Brain microvascular endothelial cell (primary cell): ENCODE measurements around the gene MACROD2.

Experiments
- DNase-seq: peaks from one replicate; pipeline ENCODE4 v3.0.0-alpha.2; 2020
- H3K27ac ChIP-seq: fragments of 250-450 bp; sonication (Bioruptor Pico); 2 replicates; pipeline ENCODE4 v1.5.1; 2020; ENCODE audit warnings: mild to moderate bottlenecking, moderate library complexity
- H3K27me3 ChIP-seq: fragments of 250-450 bp; sonication (Bioruptor Pico); replicated peaks from 2 replicates; pipeline ENCODE4 v1.5.1; 2020; ENCODE audit warnings: mild to moderate bottlenecking
- H3K36me3 ChIP-seq: fragments of 250-450 bp; sonication (Bioruptor Pico); replicated peaks from 2 replicates; pipeline ENCODE4 v1.5.1; 2020; ENCODE audit warnings: mild to moderate bottlenecking
- H3K4me3 ChIP-seq: 2 replicates; pipeline ENCODE4 v1.5.1; 2011; ENCODE audit warnings: low read depth, mild to moderate bottlenecking, control low read depth, low read length, moderate library complexity
- in situ Hi-C: cut with HindIII; loops from 2 replicates; pipeline ENCODE4 v1.10.0; 2017; ENCODE audit warnings: low sequenced_read_pairs, low pct_ligation_motif_present
- TF ChIP-seq, protein P1 (sequence below): IDR thresholded peaks from 2 replicates; pipeline ENCODE4 v1.5.1; 2011; ENCODE audit warnings: low read depth, mild to moderate bottlenecking, moderate library complexity, low read length, control low read depth, inconsistent platforms; ENCODE audit errors: missing control alignments

MACROD2 gene

DNA sequence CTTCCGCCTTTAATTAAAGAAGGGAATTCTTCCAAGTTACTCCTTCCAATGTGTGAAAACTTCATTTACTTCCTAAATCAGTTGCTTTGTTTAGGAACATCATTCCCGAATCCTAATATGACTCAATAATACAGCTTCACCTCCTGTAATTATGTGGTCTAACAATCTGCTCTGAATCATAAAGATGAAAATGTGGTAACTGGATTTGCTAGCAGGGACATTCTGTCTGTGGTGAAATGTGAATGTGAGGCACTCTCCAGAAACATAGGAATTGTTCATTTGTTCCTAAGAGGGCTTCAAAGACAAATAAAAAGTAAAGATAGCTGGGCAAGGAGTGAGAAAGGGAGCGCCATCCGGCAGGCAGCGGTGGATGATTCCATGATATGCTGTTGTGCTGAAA lies 1899.8 kb downstream of the MACROD2 start:
- in situ Hi-C loops: no loop called here
- no peak for DNase-seq

DNA sequence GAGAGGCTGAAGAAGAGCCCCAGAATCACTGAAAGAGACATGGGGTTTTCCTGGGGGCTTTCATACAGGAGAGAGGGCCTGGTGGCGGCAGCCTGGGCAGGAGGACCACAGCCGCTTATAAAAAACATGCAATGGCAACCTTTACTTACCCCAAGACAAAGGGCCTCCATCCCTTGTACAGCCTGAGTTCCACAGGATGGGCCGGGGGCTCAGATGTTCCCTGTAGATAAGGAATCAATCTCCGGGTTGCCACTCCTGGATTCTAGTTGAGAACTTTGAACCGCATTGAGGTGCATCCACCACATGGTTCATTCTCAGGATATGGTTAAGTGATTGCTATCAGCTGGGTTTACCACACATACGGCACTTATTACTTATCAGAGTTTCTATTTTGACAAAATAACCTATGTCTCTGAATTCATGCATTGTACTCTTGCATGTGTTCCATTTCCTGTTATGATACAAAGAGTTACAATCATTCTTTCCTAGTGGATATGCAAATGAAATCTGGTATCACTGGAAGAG lies 1900.3 kb downstream of the MACROD2 start:
- Histone ChIP-seq H3K36me3 (no peaks in the 10 kb centered on the region), H3K27me3 (no peaks in the 10 kb centered on the region), H3K27ac (no peak overlapping the region), H3K4me3 (no peak overlapping the region)
- DNase-seq: no peak
- in situ Hi-C loops: no loop called here
- TF ChIP-seq, protein P1, sequence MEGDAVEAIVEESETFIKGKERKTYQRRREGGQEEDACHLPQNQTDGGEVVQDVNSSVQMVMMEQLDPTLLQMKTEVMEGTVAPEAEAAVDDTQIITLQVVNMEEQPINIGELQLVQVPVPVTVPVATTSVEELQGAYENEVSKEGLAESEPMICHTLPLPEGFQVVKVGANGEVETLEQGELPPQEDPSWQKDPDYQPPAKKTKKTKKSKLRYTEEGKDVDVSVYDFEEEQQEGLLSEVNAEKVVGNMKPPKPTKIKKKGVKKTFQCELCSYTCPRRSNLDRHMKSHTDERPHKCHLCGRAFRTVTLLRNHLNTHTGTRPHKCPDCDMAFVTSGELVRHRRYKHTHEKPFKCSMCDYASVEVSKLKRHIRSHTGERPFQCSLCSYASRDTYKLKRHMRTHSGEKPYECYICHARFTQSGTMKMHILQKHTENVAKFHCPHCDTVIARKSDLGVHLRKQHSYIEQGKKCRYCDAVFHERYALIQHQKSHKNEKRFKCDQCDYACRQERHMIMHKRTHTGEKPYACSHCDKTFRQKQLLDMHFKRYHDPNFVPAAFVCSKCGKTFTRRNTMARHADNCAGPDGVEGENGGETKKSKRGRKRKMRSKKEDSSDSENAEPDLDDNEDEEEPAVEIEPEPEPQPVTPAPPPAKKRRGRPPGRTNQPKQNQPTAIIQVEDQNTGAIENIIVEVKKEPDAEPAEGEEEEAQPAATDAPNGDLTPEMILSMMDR: no peak

More for the DNA sequence above, 1899.8 kb downstream of the MACROD2 start:
- no peaks in the 10 kb centered on the region for H3K27me3 ChIP-seq
- no peak overlapping the region for H3K4me3 ChIP-seq
- H3K27ac ChIP-seq: no peak overlapping the region
- TF ChIP-seq, protein P1: no peak
- H3K36me3 ChIP-seq: no peaks in the 10 kb centered on the region

DNA sequence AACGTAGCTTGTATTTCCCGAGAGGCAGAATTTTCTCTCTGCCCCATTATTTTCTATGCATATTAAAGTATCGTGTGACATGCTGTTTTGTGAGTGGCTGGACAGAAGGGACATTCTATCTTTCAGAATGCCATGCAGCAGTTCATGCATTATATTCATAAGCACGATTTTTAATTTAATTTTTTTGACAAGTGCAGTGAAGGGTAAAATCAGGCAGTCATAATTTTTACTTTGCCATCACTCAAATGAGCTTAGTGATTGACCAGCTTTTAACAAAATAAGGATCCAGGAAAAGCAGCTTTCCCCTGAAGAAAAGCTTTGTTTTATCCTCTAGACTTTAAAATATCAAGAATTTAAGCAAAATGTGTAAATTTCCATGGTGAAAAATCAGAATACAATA lies 1904.7 kb downstream of the MACROD2 start:
- no peak overlapping the region for H3K4me3 ChIP-seq
- H3K27me3 ChIP-seq: no peaks in the 10 kb centered on the region
- no peak overlapping the region for H3K27ac ChIP-seq
- in situ Hi-C loops: no loop called here
- no peak for DNase-seq
- TF ChIP-seq, protein P1: no peak
- H3K36me3 ChIP-seq: no peaks in the 10 kb centered on the region

DNA sequence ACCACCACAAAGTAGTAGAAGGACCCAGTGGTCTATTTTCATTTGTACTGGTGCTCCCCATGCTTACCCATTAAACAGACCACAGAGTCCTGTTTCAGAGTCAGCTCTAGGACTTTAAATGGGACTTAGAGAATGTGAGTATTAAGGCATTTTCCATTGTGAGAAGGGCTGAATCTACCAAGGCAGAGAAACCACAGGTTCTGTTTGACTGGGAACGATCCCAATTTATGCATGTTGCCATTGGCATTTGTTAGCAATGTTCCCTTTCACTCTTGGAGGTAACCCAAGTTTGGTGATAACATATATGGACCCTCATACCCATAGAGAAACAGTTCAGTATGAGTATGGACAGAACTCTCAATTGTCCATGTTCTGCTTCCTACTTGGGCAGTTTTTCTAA lies 1905.1 kb downstream of the MACROD2 start:
- TF ChIP-seq, protein P1: no peak
- no peaks in the 10 kb centered on the region for H3K27me3 ChIP-seq
- H3K27ac ChIP-seq: no peak overlapping the region
- DNase-seq: peak; percentile 40
- in situ Hi-C loops: no loop called here
- no peaks in the 10 kb centered on the region for H3K36me3 ChIP-seq
- H3K4me3 ChIP-seq: no peak overlapping the region

DNA sequence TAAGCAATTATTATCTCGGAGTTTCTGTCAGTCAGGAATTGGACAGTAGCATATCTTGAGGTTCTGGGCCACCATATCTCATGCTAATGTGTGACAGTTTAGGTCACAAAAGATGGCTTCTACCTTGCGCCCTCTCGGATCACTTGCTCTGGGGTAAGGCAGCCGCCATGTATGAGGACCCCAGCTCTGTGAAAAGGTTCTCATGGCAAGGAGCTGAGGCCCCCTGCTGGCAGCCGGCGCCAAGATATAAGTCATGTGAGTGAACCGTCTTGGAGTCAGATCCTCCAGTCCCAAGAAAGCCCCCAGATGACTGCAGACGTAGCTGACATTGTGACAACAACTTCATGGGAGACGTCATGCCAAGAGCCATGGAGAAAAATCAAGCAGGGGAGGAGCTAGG lies 1907.2 kb downstream of the MACROD2 start:
- in situ Hi-C loops: no loop called here
- peak; percentile 5 for DNase-seq
- no peak overlapping the region for H3K4me3 ChIP-seq
- H3K27me3 ChIP-seq: no peaks in the 10 kb centered on the region
- no peaks in the 10 kb centered on the region for H3K36me3 ChIP-seq
- TF ChIP-seq, protein P1: peak; percentile 61
- no peak overlapping the region for H3K27ac ChIP-seq

DNA sequence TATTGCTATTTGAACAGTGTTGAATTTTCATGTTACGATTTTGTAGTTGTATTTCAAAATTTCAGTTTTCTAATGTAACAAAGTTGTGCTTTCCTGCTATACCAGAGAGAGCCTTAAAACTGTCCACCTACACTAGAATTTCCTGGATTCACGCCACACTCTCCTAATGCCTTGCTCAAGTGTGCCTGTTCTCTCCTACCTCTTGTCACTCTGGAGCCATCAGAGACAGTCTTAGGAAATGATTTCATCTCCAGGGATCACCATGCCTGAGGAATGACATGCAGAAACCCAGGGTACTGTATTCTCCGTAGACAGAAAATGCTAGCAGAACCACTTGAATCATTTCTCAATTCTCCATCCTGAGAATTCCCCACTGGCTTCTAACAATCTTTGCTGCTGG lies 1910.3 kb downstream of the MACROD2 start:
- no peak overlapping the region for H3K4me3 ChIP-seq
- no peak for DNase-seq
- TF ChIP-seq, protein P1: no peak
- no peak overlapping the region for H3K27ac ChIP-seq
- no peaks in the 10 kb centered on the region for H3K27me3 ChIP-seq
- in situ Hi-C loops: no loop called here
- no peaks in the 10 kb centered on the region for H3K36me3 ChIP-seq
